HEK293 (cell line): ENCODE data around the gene BIRC7.
A peak's percentile ranks its signal among the peaks of the same experiment; 100 is the strongest.

Source experiments
- CTCF ChIA-PET: fragments of 350-600 bp; formaldehyde crosslinking; extraction: SDS; loops from one replicate; lab custom pipeline; 2021; ENCODE audit warnings: antibody characterized with exemption; lab: Yijun Ruan, JAX
- POLR2A ChIA-PET: fragments of 300-600 bp; formaldehyde crosslinking; extraction: SDS; loops from one replicate; lab custom pipeline; 2020; ENCODE audit warnings: antibody characterized with exemption, inconsistent platforms; lab: Yijun Ruan, JAX
- H3K27ac ChIP-seq: fragments of 200-500 bp; sonication (Bioruptor generic); 2 replicates; pipeline ENCODE4 v1.5.1; 2014; ENCODE audit warnings: low read depth, low read length, control low read depth, inconsistent platforms; ENCODE audit errors: extremely low read depth
- H3K36me3 ChIP-seq, 2 experiments: fragments of 200-500 bp in 1 of 2; sonication (Bioruptor generic) in 1 of 2; 1 replicate in 1 of 2; 2 replicates in 1 of 2; pipeline ENCODE4 v1.5.1; 2014 to 2017; ENCODE audit warnings: inconsistent platforms in 2 of 2, low read length in 2 of 2; ENCODE audit not compliant: control insufficient read depth in 2 of 2, insufficient read depth in 1 of 2
- H3K4me1 ChIP-seq: fragments of 200-500 bp; sonication (Bioruptor generic); 2 replicates; pipeline ENCODE4 v1.5.1; 2014; ENCODE audit warnings: mild to moderate bottlenecking, low read length, inconsistent platforms; ENCODE audit not compliant: control insufficient read depth, insufficient read depth
- H3K4me3 ChIP-seq: 2 replicates; pipeline ENCODE4 v1.5.1; 2011; ENCODE audit warnings: low read depth, mild to moderate bottlenecking, control low read depth, low read length, moderate library complexity
- H3K9me3 ChIP-seq: fragments of 200-500 bp; sonication (Bioruptor generic); 2 replicates; pipeline ENCODE4 v1.5.1; 2014; ENCODE audit warnings: low read depth, low read length, inconsistent platforms; ENCODE audit not compliant: control insufficient read depth, insufficient read depth
- CTCF ChIP-seq: fragments of 450-650 bp; formaldehyde crosslinking; IDR thresholded peaks from 2 replicates; pipeline ENCODE4 v1.5.1; 2016; ENCODE audit warnings: missing biosample characterization, missing genetic modification characterization
- GLIS1 ChIP-seq: fragments of 450-650 bp; formaldehyde crosslinking; IDR thresholded peaks from 2 replicates; pipeline ENCODE4 v1.5.1; 2016; ENCODE audit warnings: missing biosample characterization, missing genetic modification characterization
- HIC1 ChIP-seq: fragments of 450-650 bp; formaldehyde crosslinking; IDR thresholded peaks from 2 replicates; pipeline ENCODE4 v1.5.1; 2016; ENCODE audit warnings: missing biosample characterization, missing genetic modification characterization
- HOXA7 ChIP-seq: sonication (generic); formaldehyde crosslinking; IDR thresholded peaks from 2 replicates; pipeline ENCODE4 v1.8.1; 2022; ENCODE audit warnings: missing genetic modification reagents, borderline replicate concordance
- INSM2 ChIP-seq: fragments of 450-650 bp; formaldehyde crosslinking; IDR thresholded peaks from 2 replicates; pipeline ENCODE4 v1.5.1; 2016; ENCODE audit warnings: missing biosample characterization, missing genetic modification characterization
- KLF1 ChIP-seq: fragments of 450-650 bp; formaldehyde crosslinking; IDR thresholded peaks from 2 replicates; pipeline ENCODE4 v1.5.1; 2016; ENCODE audit warnings: missing biosample characterization, missing genetic modification characterization
- KLF8 ChIP-seq: fragments of 450-650 bp; formaldehyde crosslinking; IDR thresholded peaks from 2 replicates; pipeline ENCODE4 v1.5.1; 2016; ENCODE audit warnings: missing biosample characterization, missing genetic modification characterization
- ZBTB1 ChIP-seq: fragments of 450-650 bp; formaldehyde crosslinking; IDR thresholded peaks from 2 replicates; pipeline ENCODE4 v1.5.1; 2016; ENCODE audit warnings: missing biosample characterization, missing genetic modification characterization
- ZIC2 ChIP-seq: fragments of 450-650 bp; formaldehyde crosslinking; IDR thresholded peaks from 2 replicates; pipeline ENCODE4 v1.5.1; 2016; ENCODE audit warnings: missing biosample characterization, missing genetic modification characterization
- ZNF112 ChIP-seq: fragments of 450-650 bp; formaldehyde crosslinking; IDR thresholded peaks from 2 replicates; pipeline ENCODE4 v1.5.0; 2017; ENCODE audit warnings: missing biosample characterization, missing genetic modification characterization
- ZNF132 ChIP-seq: fragments of 450-650 bp; formaldehyde crosslinking; IDR thresholded peaks from 2 replicates; pipeline ENCODE4 v1.5.1; 2017; ENCODE audit warnings: missing biosample characterization, missing genetic modification characterization, borderline replicate concordance
- ZNF133 ChIP-seq: fragments of 450-650 bp; formaldehyde crosslinking; IDR thresholded peaks from 2 replicates; pipeline ENCODE4 v1.5.1; 2016; ENCODE audit warnings: missing biosample characterization, missing genetic modification characterization
- ZNF311 ChIP-seq: fragments of 450-650 bp; formaldehyde crosslinking; IDR thresholded peaks from 2 replicates; pipeline ENCODE4 v1.5.1; 2017; ENCODE audit warnings: missing biosample characterization, missing genetic modification characterization, borderline replicate concordance
- ZNF514 ChIP-seq: fragments of 450-650 bp; formaldehyde crosslinking; IDR thresholded peaks from 2 replicates; pipeline ENCODE4 v1.5.1; 2016; ENCODE audit warnings: missing biosample characterization, missing genetic modification characterization
- ZNF600 ChIP-seq: fragments of 450-650 bp; formaldehyde crosslinking; IDR thresholded peaks from 2 replicates; pipeline ENCODE4 v1.5.1; 2016; ENCODE audit warnings: missing biosample characterization, missing genetic modification characterization

The BIRC7 gene

GRCh38 chr20:63234693-63235398 lies 859 bp upstream of the BIRC7 start (continued):
- TF ChIP-seq INSM2 (no peak), ZNF112 (tag by site-specific recombination) (no peak)

- no peaks in the 10 kb centered on the region for H3K36me3 ChIP-seq
- no peaks in the 10 kb centered on the region for H3K9me3 ChIP-seq
- CTCF ChIA-PET: interaction anchor here (1.8 to 7.0 kb wide), 2 partner anchors 13 to 17 kb away, joined by 4 to 72 read pairs; no protein-coding TSS in a partner anchor
- H3K4me3 ChIP-seq: no peak overlapping the region
- POLR2A ChIA-PET: interaction anchor here (1.0 kb wide), 1 partner anchor 37 kb away, joined by 3 read pairs; no protein-coding TSS in a partner anchor
- no peaks in the 10 kb centered on the region for H3K4me1 ChIP-seq
- H3K27ac ChIP-seq: no peak overlapping the region
- TF ChIP-seq GLIS1 (tag by site-specific recombination) (no peak), HOXA7 (CRISPR knock-in tag) (no peak), ZNF132 (tag by site-specific recombination) (no peak)
Observed at GRCh38 chr20:63236116-63236837, 572 bp downstream of the BIRC7 start.

GRCh38 chr20:63238031-63238430 lies 2.3 kb downstream of the BIRC7 start:
- Histone ChIP-seq H3K36me3 (no peaks in the 10 kb centered on the region), H3K27ac (no peak overlapping the region), H3K4me3 (no peak overlapping the region), H3K9me3 (no peaks in the 10 kb centered on the region), H3K4me1 (no peaks in the 10 kb centered on the region)
- TF ChIP-seq GLIS1 (tag by site-specific recombination): peak; percentile 5; the same call in 1 of the 2 replicates
- no peak for TF ChIP-seq ZNF133 (tag by site-specific recombination)
- ChIA-PET CTCF (interaction anchor here (7.0 kb wide), 1 partner anchor 14 kb away, joined by 72 read pairs; no protein-coding TSS in a partner anchor), POLR2A (interaction anchor here (0.6 kb wide), 1 partner anchor 656 kb away, joined by 5 read pairs; no protein-coding TSS in a partner anchor)

GRCh38 chr20:63238514-63239125 lies 2.9 kb downstream of the BIRC7 start:
- no peaks in the 10 kb centered on the region for H3K9me3 ChIP-seq
- H3K27ac ChIP-seq: no peak overlapping the region
- POLR2A ChIA-PET: no interaction called here
- no peaks in the 10 kb centered on the region for H3K36me3 ChIP-seq
- H3K4me3 ChIP-seq: no peak overlapping the region
- CTCF ChIA-PET: interaction anchor here (7.0 kb wide), 1 partner anchor 15 kb away, joined by 72 read pairs; no protein-coding TSS in a partner anchor
- TF ChIP-seq KLF8: peak; percentile 26; the same call in 1 of the 2 replicates
- no peak for TF ChIP-seq ZNF311
- TF ChIP-seq ZIC2 (tag by site-specific recombination): peak; percentile 41; the same call in 1 of the 2 replicates
- 0 out of 2 replicates have a peak, but pooled peaks have one; percentile 34 for TF ChIP-seq KLF1 (tag by site-specific recombination)
- no peak for TF ChIP-seq ZBTB1 (tag by site-specific recombination)
- TF ChIP-seq CTCF (tag by site-specific recombination): peak; percentile 39; the same call in 1 of the 2 replicates
- TF ChIP-seq ZNF514 (tag by site-specific recombination): no peak
- TF ChIP-seq ZNF600 (tag by site-specific recombination): 0 out of 2 replicates have a peak, but pooled peaks have one; percentile 21
- peak; percentile 49; the same call in 1 of the 2 replicates for TF ChIP-seq HIC1 (tag by site-specific recombination)
- H3K4me1 ChIP-seq: no peaks in the 10 kb centered on the region
